A549 (cell line): Measurements from ENCODE around the gene TGFBR3L. TPM values are rescaled to one million over a fixed set of nuclear protein-coding genes. Genes with fewer than 3 reads are reported as not detected.

Source experiments
- ATAC-seq, 2 experiments: fragments of 200-7000 bp in 1 of 2; fragments of >200 bp in 1 of 2; cut with Nextera tagmentation in 1 of 2; cut with Tn5 transposase in 1 of 2; 3 replicates each; pipeline versions ENCODE4 v1.8.0 to v1.9.1; 2018 to 2020; ENCODE audit warnings: mild to moderate bottlenecking in 1 of 2, moderate library complexity in 1 of 2
- CTCF ChIA-PET: fragments of 300-600 bp; sonication (Branson Sonifier 250); formaldehyde crosslinking; extraction: SDS; loops from one replicate; lab custom pipeline; 2021; ENCODE audit warnings: antibody characterized with exemption, inconsistent platforms; lab: Yijun Ruan, JAX
- POLR2A ChIA-PET: fragments of 350-600 bp; formaldehyde crosslinking; extraction: SDS; loops from one replicate; lab custom pipeline; 2021; ENCODE audit warnings: antibody characterized with exemption, inconsistent platforms; lab: Yijun Ruan, JAX
- DNase-seq, 2 experiments: peaks; one replicate each; pipeline versions ENCODE4 v3.0.0 to v3.0.0-alpha.2; 2011 to 2016; ENCODE audit warnings: low read depth in 1 of 2, low spot score in 1 of 2
- FAIRE-seq: peaks from 2 replicates; lab custom pipeline; 2011; peaks lifted over from hg19 to GRCh38; lab: Jason Lieb, UNC
- H3K27ac ChIP-seq, 2 experiments: fragments of >200 bp; sonication (Bioruptor Twin); formaldehyde crosslinking; 3 replicates each; pipeline ENCODE4 v1.5.1; 2016 to 2017
- H3K4me1 ChIP-seq: fragments of >200 bp; sonication (Bioruptor Twin); formaldehyde crosslinking; 3 replicates; pipeline ENCODE4 v1.6.1; 2016
- H3K4me2 ChIP-seq: fragments of >200 bp; sonication (Bioruptor Twin); formaldehyde crosslinking; 3 replicates; pipeline ENCODE4 v1.6.1; 2016
- H3K4me3 ChIP-seq: fragments of >200 bp; sonication (Bioruptor Twin); formaldehyde crosslinking; 3 replicates; pipeline ENCODE4 v1.5.1; 2016
- H3K9me3 ChIP-seq: fragments of >200 bp; sonication (Bioruptor Twin); formaldehyde crosslinking; 3 replicates; pipeline ENCODE4 v1.6.1; 2016
- BCL3 ChIP-seq: fragments of >200 bp; sonication (Bioruptor Twin); formaldehyde crosslinking; IDR thresholded peaks from 3 replicates; pipeline ENCODE4 v1.6.1; 2016
- CBX2 ChIP-seq: fragments of 200-600 bp; sonication (generic); IDR thresholded peaks from 2 replicates; pipeline ENCODE4 v1.6.1; 2016; ENCODE audit warnings: low read depth, mild to moderate bottlenecking, borderline replicate concordance
- CHD2 ChIP-seq: fragments of 150-350 bp; IDR thresholded peaks from 2 replicates; pipeline ENCODE4 v1.6.1; 2014; ENCODE audit warnings: low read length; ENCODE audit not compliant: partially characterized antibody
- E2F6 ChIP-seq: IDR thresholded peaks from 2 replicates; pipeline ENCODE4 v1.6.1; 2012; ENCODE audit warnings: low read depth, borderline replicate concordance
- ESRRA ChIP-seq: fragments of 150-350 bp; IDR thresholded peaks from 2 replicates; pipeline ENCODE4 v1.6.1; 2014; ENCODE audit warnings: mild to moderate bottlenecking, low read length, borderline replicate concordance
- FOSB ChIP-seq: fragments of 250-450 bp; sonication (Bioruptor Pico); IDR thresholded peaks from 2 replicates; pipeline ENCODE4 v1.5.0; 2020; ENCODE audit warnings: mild to moderate bottlenecking, moderate library complexity
- FOSL2 ChIP-seq, 2 experiments: fragments of 450-650 bp in 1 of 2; fragments of >200 bp in 1 of 2; sonication (Bioruptor Twin) in 1 of 2; formaldehyde crosslinking; IDR thresholded peaks; 2 replicates each; pipeline versions ENCODE4 v1.5.0 to v1.6.1; 2016 to 2020; ENCODE audit warnings: mild to moderate bottlenecking in 1 of 2, moderate library complexity in 1 of 2
- GATA3 ChIP-seq: IDR thresholded peaks from 2 replicates; pipeline ENCODE4 v1.6.1; 2012; ENCODE audit warnings: borderline replicate concordance
- HEYL ChIP-seq: fragments of 250-450 bp; sonication (Bioruptor Pico); IDR thresholded peaks from 2 replicates; pipeline ENCODE4 v1.8.0; 2021; ENCODE audit warnings: mild to moderate bottlenecking, moderate library complexity
- HOXA7 ChIP-seq: fragments of 250-450 bp; sonication (Bioruptor Pico); IDR thresholded peaks from 2 replicates; pipeline ENCODE4 v1.5.0; 2020; ENCODE audit warnings: mild to moderate bottlenecking, moderate library complexity
- HOXB5 ChIP-seq: fragments of 250-450 bp; sonication (Bioruptor Pico); IDR thresholded peaks from 2 replicates; pipeline ENCODE4 v1.5.0; 2020; ENCODE audit warnings: mild to moderate bottlenecking, moderate library complexity
- JUN ChIP-seq, 2 experiments: fragments of >200 bp; sonication (Bioruptor Twin); formaldehyde crosslinking; IDR thresholded peaks; 2 replicates in 1 of 2; 3 replicates in 1 of 2; pipeline ENCODE4 v1.6.1; 2016 to 2017
- JUNB ChIP-seq: fragments of >200 bp; sonication (Bioruptor Twin); formaldehyde crosslinking; IDR thresholded peaks from 2 replicates; pipeline ENCODE4 v1.6.1; 2016
- MAZ ChIP-seq: fragments of 150-350 bp; IDR thresholded peaks from 2 replicates; pipeline ENCODE4 v1.6.1; 2014; ENCODE audit warnings: antibody characterized with exemption, low read depth, low read length, borderline replicate concordance
- MYC ChIP-seq: IDR thresholded peaks from 2 replicates; pipeline ENCODE4 v1.6.1; 2012; ENCODE audit warnings: mild to moderate bottlenecking, inconsistent platforms, low read length, improper control_type of control experiment, borderline replicate concordance
- NR3C1 ChIP-seq: fragments of >200 bp; sonication (Bioruptor Twin); formaldehyde crosslinking; IDR thresholded peaks from 3 replicates; pipeline ENCODE4 v1.6.1; 2017
- PHF8 ChIP-seq: fragments of 200-600 bp; sonication (generic); IDR thresholded peaks from 2 replicates; pipeline ENCODE4 v1.6.1; 2016; ENCODE audit warnings: low read depth, mild to moderate bottlenecking, antibody characterized with exemption, moderate library complexity, borderline replicate concordance
- POLR2A ChIP-seq: IDR thresholded peaks from 2 replicates; pipeline ENCODE4 v1.6.1; 2012; ENCODE audit warnings: mild to moderate bottlenecking, low read length
- POLR2AphosphoS2 ChIP-seq: conservative IDR thresholded peaks from 2 replicates; pipeline ENCODE4 v1.6.1; 2012; ENCODE audit warnings: low read length, improper control_type of control experiment, inconsistent platforms
- RARB ChIP-seq: fragments of 250-450 bp; sonication (Bioruptor Pico); IDR thresholded peaks from 2 replicates; pipeline ENCODE4 v1.8.0; 2021; ENCODE audit warnings: mild to moderate bottlenecking, moderate library complexity
- RFX5 ChIP-seq: fragments of 450-650 bp; IDR thresholded peaks from 2 replicates; pipeline ENCODE4 v1.7.1; 2014; ENCODE audit warnings: antibody characterized with exemption, mild to moderate bottlenecking, moderate library complexity
- TFCP2L1 ChIP-seq: fragments of 250-450 bp; sonication (Bioruptor Pico); IDR thresholded peaks from 2 replicates; pipeline ENCODE4 v1.5.0; 2021; ENCODE audit warnings: mild to moderate bottlenecking
- TP53 ChIP-seq: fragments of 250-450 bp; sonication (Bioruptor Pico); IDR thresholded peaks from 2 replicates; pipeline ENCODE4 v1.5.0; 2021; ENCODE audit warnings: mild to moderate bottlenecking, moderate library complexity
- ZC3H11A ChIP-seq: fragments of 450-650 bp; IDR thresholded peaks from 2 replicates; pipeline ENCODE4 v1.6.1; 2014; ENCODE audit warnings: antibody characterized with exemption, mild to moderate bottlenecking
- ZNF302 ChIP-seq: fragments of 250-450 bp; sonication (Bioruptor Pico); IDR thresholded peaks from 2 replicates; pipeline ENCODE4 v1.9.0; 2021; ENCODE audit warnings: inconsistent platforms, mild to moderate bottlenecking, moderate library complexity
- ZSCAN20 ChIP-seq: fragments of 250-450 bp; sonication (Bioruptor Pico); IDR thresholded peaks from 2 replicates; pipeline ENCODE4 v1.8.0; 2022; ENCODE audit warnings: mild to moderate bottlenecking, moderate library complexity
- WGBS: methylation state at CpG from one replicate; pipeline ENCODE4 v1.1.6; 2017; ENCODE audit errors: missing lambda C conversion rate; 5-methylcytosine and 5-hydroxymethylcytosine counted together
- polyA plus RNA-seq, 4 experiments: library from polyadenylated mRNA; depleted of rRNA in 3 of 4; stranded (reverse); fragments of >200 nt; fragmentation: RNase III in 1 of 4; extraction: RNeasy Plus Mini Kit Qiagen cat#74134 plus additional on column Dnase treatment in 1 of 4; gene quantifications; 2 replicates in 3 of 4; 3 replicates in 1 of 4; pipeline ENCODE4 v1.2.3, GENCODE V29; 2011 to 2017
- TF ChIP-seq, protein P1 (sequence below): IDR thresholded peaks from 2 replicates; pipeline ENCODE4 v1.6.1; 2012
- TF ChIP-seq, protein P2 (sequence below): fragments of 150-350 bp; IDR thresholded peaks from 2 replicates; pipeline ENCODE4 v1.6.1; 2014; ENCODE audit warnings: low read depth, mild to moderate bottlenecking, low read length

The TGFBR3L gene
- polyA plus RNA-seq, 2 of the 4 experiments (the other 2 are of a cell fraction), result 0.21 to 1.2 TPM

DNA sequence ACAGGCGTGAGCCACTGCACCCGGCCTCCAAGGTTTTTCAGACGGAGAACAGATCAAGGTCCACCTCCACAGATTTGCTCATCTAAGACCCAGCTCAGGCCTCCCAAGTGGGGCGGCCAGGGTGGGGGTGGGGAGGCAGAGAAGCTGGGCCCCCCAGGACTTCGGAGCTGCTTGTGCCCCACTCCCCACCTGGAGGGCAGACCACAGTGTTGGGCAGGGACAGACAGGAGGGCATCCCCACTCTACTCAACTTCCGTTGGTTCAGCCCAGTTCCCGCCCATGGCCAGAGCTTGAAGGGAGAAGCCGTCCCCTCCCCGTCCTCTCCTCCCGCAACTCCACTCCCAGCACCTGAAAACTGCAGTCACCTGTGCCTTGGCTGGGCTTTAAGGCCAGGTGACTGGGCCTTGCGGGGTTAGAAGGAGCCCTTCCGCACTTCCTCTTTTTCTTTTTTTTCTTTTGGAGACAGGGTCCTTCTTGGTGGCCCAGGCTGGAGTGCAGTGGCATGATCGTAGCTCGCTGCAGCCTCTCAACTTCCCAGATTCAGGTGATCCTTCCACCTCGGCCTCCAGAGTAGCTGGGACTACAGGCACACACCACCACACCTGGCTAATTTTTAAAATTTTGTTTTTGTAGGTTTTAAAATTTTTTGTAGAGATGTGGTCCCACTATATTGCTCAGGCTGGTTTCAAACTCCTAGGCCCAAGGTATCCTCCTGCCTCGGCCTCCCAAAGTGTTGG, 27.1 kb upstream of the TGFBR3L start:
- Histone ChIP-seq H3K4me1 (no peaks in the 10 kb centered on the region), H3K27ac (peak overlapping the region in 1 of 2 experiments; percentile 93; a peak in 4 of 6 replicates), H3K4me2 (peak overlapping the region; percentile 94), H3K4me3 (peak overlapping the region; percentile 71), H3K9me3 (no peaks in the 10 kb centered on the region)
- ATAC-seq (no peak; a peak in 1 of 6 replicates), DNase-seq (no peak), FAIRE-seq (no peak)
- TF ChIP-seq HEYL, result no peak
- no peak for TF ChIP-seq E2F6
- TF ChIP-seq GATA3, result no peak
- TF ChIP-seq RARB (CRISPR knock-in tag), result no peak
- TF ChIP-seq CHD2, result no peak
- TF ChIP-seq RFX5, result no peak
- TF ChIP-seq BCL3, result no peak
- no peak for TF ChIP-seq JUN (IDR thresholded peaks at IDR 0.05)
- TF ChIP-seq MYC, result no peak
- no peak for TF ChIP-seq HOXA7 (CRISPR knock-in tag)
- TF ChIP-seq FOSB (CRISPR knock-in tag), result no peak
- TF ChIP-seq JUNB, result no peak
- TF ChIP-seq, protein P1, sequence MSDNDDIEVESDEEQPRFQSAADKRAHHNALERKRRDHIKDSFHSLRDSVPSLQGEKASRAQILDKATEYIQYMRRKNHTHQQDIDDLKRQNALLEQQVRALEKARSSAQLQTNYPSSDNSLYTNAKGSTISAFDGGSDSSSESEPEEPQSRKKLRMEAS, result no peak
- WGBS, result 87% methylated on average over 11 of the region's 16 CpGs
- CTCF ChIA-PET, result interaction anchor here (1.6 to 3.1 kb wide), 4 partner anchors 12 to 19 kb away, joined by 3 to 12 read pairs (median 7); partner anchors contain the start of gene MAP2K7
- POLR2A ChIA-PET, result interaction anchor here (0.9 to 1.9 kb wide), 3 partner anchors 13 to 18 kb away, joined by 3 to 9 read pairs (median 7); partner anchors contain the start of gene MAP2K7

GRCh38 chr19:7888145-7888825, 26.3 kb upstream of the TGFBR3L start, which contains the start of gene LRRC8E:
LRRC8E (plus strand) TSS chr19:7888510; CDS start chr19:7895604, 7,094 bp downstream.
- TF ChIP-seq POLR2A (peak; percentile 67), PHF8 (peak; percentile 83), POLR2AphosphoS2 (no peak), FOSL2 (IDR thresholded peaks at IDR 0.05) (no peak), FOSL2 (CRISPR knock-in tag; IDR thresholded peaks at IDR 0.05) (peak; percentile 43; the same call in 1 of the 2 replicates), JUN (IDR thresholded peaks at IDR 0.05) (peak in 1 of 2 experiments; percentile 48; a peak in 1 of 5 replicates)
- H3K4me3 ChIP-seq, result peak within 1 kb of the TSS; percentile 71
- H3K4me2 ChIP-seq, result peak within 1 kb of the TSS; percentile 94
- 16% methylated on average over 10 of the region's 53 CpGs for WGBS
- H3K27ac ChIP-seq, result peak within 1 kb of the TSS; percentile 83 to 93
- no peaks in the 10 kb centered on the region for H3K4me1 ChIP-seq
- POLR2A ChIA-PET, result interaction anchor here (0.9 to 1.9 kb wide), 3 partner anchors 13 to 19 kb away, joined by 3 to 9 read pairs (median 7); partner anchors contain the start of gene MAP2K7
- CTCF ChIA-PET, result interaction anchor here (1.4 to 2.3 kb wide), 4 partner anchors 13 to 36 kb away, joined by 3 to 9 read pairs (median 4); partner anchors contain the start of gene MAP2K7
- no peak for FAIRE-seq
- peak; percentile 50 to 62 for DNase-seq
- ATAC-seq, result peak; percentile 96 to 98
- H3K9me3 ChIP-seq, result no peaks in the 10 kb centered on the region

- H3K27ac ChIP-seq, result peak overlapping the region; percentile 83 to 93
- H3K9me3 ChIP-seq, result no peaks in the 10 kb centered on the region
- H3K4me2 ChIP-seq, result peak overlapping the region; percentile 94
- WGBS, result 74% methylated on average over 5 of the region's 8 CpGs
- H3K4me1 ChIP-seq, result no peaks in the 10 kb centered on the region
- H3K4me3 ChIP-seq, result peak overlapping the region; percentile 71
- FAIRE-seq (no peak), DNase-seq (no peak), ATAC-seq (peak in 1 of 2 experiments; percentile 31; a peak in 1 of 6 replicates)
- CTCF ChIA-PET, result interaction anchor here (1.4 to 2.3 kb wide), 2 partner anchors 12 to 36 kb away, joined by 4 to 9 read pairs; no protein-coding TSS in a partner anchor
- POLR2A ChIA-PET, result interaction anchor here (1.4 to 1.9 kb wide), 2 partner anchors 15 to 20 kb away, joined by 7 to 9 read pairs; partner anchors contain the start of gene MAP2K7
- TF ChIP-seq POLR2AphosphoS2 (no peak), TFCP2L1 (CRISPR knock-in tag) (no peak), MAZ (no peak), ESRRA (no peak), PHF8 (no peak), HOXB5 (CRISPR knock-in tag) (no peak), HEYL (no peak), NR3C1 (no peak), ZNF302 (CRISPR knock-in tag) (no peak), TP53 (CRISPR knock-in tag) (no peak), GATA3 (no peak), CBX2 (no peak), HOXA7 (CRISPR knock-in tag) (no peak), MYC (no peak), CHD2 (no peak), ZSCAN20 (CRISPR knock-in tag) (no peak), ZC3H11A (no peak)
- TF ChIP-seq, protein P2, sequence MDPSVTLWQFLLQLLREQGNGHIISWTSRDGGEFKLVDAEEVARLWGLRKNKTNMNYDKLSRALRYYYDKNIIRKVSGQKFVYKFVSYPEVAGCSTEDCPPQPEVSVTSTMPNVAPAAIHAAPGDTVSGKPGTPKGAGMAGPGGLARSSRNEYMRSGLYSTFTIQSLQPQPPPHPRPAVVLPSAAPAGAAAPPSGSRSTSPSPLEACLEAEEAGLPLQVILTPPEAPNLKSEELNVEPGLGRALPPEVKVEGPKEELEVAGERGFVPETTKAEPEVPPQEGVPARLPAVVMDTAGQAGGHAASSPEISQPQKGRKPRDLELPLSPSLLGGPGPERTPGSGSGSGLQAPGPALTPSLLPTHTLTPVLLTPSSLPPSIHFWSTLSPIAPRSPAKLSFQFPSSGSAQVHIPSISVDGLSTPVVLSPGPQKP, result no peak
Measured at GRCh38 chr19:7888826-7889217, 25.8 kb upstream of the TGFBR3L start.
